ENCODE measurements around the gene DIAPH3. TPM values are rescaled to one million over a fixed set of nuclear protein-coding genes. Genes with fewer than 3 reads are reported as not detected.

DIAPH3 gene
- total and polyA plus RNA-seq, 4 donors: 0.35 to 6.7 (median 1.1) TPM

DNA sequence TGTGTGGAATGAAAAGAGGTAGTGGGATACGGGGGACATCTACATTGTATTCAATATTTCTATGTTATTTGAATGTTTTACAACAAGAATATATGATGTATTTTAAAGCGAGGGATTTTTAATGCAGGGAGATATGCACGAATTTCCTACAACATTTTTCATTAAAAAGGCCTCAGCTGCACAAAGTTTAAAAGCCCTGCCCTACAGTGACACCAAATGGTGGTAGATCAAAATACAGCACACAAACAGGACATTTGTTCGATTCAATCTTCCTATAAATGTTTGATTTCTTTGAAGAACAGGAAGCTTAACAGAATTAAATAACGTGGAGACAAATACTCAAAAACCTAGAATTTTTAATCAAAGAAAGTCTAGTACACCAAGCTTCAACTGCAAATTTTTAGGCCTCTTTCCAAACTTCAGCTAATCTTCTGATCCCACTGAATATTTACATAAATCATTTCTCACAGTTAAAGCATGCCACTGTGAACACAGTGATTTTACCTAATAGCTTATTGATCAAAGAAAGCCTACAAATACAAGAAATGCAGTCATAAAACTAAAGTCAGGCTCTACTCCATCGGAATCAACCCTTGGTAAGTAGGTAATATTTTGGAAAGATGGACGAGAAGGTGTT is 257.2 kb downstream of the DIAPH3 start:
- Histone ChIP-seq H3K36me3 (ENCODE audit: control insufficient read depth in 4 of 4, insufficient read depth in 4 of 4, low read length in 4 of 4) (no peaks in the 10 kb centered on the region), H3K4me1 (ENCODE audit: control insufficient read depth in 5 of 5, insufficient read depth in 5 of 5, low read length in 5 of 5) (no peaks in the 10 kb centered on the region), H3K27ac (ENCODE audit: low read depth in 1 of 2, low read length in 1 of 2) (no peak overlapping the region), H3K9me3 (ENCODE audit: control insufficient read depth in 4 of 4, insufficient read depth in 3 of 4, low read length in 3 of 4) (no peaks in the 10 kb centered on the region), H3K4me3 (no peak overlapping the region), H3K9ac (ENCODE audit: insufficient read depth in 1 of 2, low read length in 2 of 2) (no peak overlapping the region), H3K27me3 (ENCODE audit: control insufficient read depth in 3 of 3, insufficient read depth in 3 of 3, low read length in 2 of 3) (no peaks in the 10 kb centered on the region)
- TF ChIP-seq, protein P1, sequence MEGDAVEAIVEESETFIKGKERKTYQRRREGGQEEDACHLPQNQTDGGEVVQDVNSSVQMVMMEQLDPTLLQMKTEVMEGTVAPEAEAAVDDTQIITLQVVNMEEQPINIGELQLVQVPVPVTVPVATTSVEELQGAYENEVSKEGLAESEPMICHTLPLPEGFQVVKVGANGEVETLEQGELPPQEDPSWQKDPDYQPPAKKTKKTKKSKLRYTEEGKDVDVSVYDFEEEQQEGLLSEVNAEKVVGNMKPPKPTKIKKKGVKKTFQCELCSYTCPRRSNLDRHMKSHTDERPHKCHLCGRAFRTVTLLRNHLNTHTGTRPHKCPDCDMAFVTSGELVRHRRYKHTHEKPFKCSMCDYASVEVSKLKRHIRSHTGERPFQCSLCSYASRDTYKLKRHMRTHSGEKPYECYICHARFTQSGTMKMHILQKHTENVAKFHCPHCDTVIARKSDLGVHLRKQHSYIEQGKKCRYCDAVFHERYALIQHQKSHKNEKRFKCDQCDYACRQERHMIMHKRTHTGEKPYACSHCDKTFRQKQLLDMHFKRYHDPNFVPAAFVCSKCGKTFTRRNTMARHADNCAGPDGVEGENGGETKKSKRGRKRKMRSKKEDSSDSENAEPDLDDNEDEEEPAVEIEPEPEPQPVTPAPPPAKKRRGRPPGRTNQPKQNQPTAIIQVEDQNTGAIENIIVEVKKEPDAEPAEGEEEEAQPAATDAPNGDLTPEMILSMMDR (IDR thresholded peaks at IDR 0.05; ENCODE audit: control extremely low read depth, extremely low read depth): peak; percentile 6
- ATAC-seq (ENCODE audit: insufficient read depth, low FRiP score) (no peak), DNase-seq (peak in 2 of 3 donors; percentile 55 to 71)
- WGBS, 2 donors: 54 to 66% methylated on average over 7 of the region's 7 CpGs

DNA sequence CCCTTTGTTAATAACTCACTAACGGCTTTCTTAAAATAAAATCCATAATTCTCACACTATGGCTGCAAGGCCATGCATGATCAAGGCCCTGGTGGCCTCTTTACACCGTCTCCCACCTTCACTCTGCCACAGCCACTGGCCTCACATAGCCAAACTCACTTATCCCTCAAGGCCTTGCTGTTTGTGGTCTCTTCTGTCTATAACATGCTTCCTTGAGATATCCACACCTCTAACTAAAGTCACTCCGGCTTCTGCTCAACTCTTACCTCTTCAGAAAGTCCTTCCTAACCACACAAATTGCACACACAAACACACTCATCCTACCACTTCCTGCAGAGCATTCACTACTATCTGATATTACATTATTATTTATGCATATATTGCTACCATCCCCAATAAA is 262.5 kb downstream of the DIAPH3 start:
- ATAC-seq (ENCODE audit: insufficient read depth, low FRiP score) (no peak), DNase-seq (no peak)
- Histone ChIP-seq H3K27me3 (ENCODE audit: control insufficient read depth in 3 of 3, insufficient read depth in 3 of 3, low read length in 2 of 3) (no peaks in the 10 kb centered on the region), H3K9me3 (ENCODE audit: control insufficient read depth in 4 of 4, insufficient read depth in 3 of 4, low read length in 3 of 4) (no peaks in the 10 kb centered on the region), H3K4me1 (ENCODE audit: control insufficient read depth in 5 of 5, insufficient read depth in 5 of 5, low read length in 5 of 5) (no peaks in the 10 kb centered on the region), H3K4me3 (no peak overlapping the region), H3K36me3 (ENCODE audit: control insufficient read depth in 4 of 4, insufficient read depth in 4 of 4, low read length in 4 of 4) (no peaks in the 10 kb centered on the region), H3K27ac (ENCODE audit: low read depth in 1 of 2, low read length in 1 of 2) (no peak overlapping the region), H3K9ac (ENCODE audit: insufficient read depth in 1 of 2, low read length in 2 of 2) (no peak overlapping the region)
- 83% methylated on average over 3 of the region's 3 CpGs for WGBS, 2 donors
- TF ChIP-seq, protein P1 (IDR thresholded peaks at IDR 0.05; ENCODE audit: control extremely low read depth, extremely low read depth): no peak

DNA sequence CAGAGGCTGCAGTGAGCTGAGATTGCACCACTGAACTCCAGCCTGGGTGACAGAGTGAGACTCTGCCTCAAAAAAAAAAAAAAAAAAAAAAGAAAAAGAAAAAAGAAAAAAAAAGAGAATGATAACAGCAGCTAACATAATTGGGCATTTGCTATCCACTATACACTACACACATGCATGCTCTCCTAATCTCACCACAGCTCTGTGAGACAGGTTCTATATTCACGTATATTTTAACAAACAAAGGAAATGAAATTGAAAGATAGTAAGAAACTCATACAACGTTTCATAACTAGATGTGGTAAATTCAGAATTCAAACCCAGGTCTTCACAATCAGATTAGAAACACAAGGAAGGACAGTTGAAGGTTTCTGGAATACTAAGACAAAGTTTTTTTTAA is 265.7 kb downstream of the DIAPH3 start:
- no peak overlapping the region for H3K4me3 ChIP-seq
- ATAC-seq (ENCODE audit: insufficient read depth, low FRiP score): no peak
- TF ChIP-seq, protein P1 (IDR thresholded peaks at IDR 0.05; ENCODE audit: control extremely low read depth, extremely low read depth): no peak
- no peak overlapping the region for H3K27ac ChIP-seq (ENCODE audit: low read depth in 1 of 2, low read length in 1 of 2)
- H3K27me3 ChIP-seq (ENCODE audit: control insufficient read depth in 3 of 3, insufficient read depth in 3 of 3, low read length in 2 of 3): no peaks in the 10 kb centered on the region
- no peaks in the 10 kb centered on the region for H3K4me1 ChIP-seq (ENCODE audit: control insufficient read depth in 5 of 5, insufficient read depth in 5 of 5, low read length in 5 of 5)
- H3K9me3 ChIP-seq (ENCODE audit: control insufficient read depth in 4 of 4, insufficient read depth in 3 of 4, low read length in 3 of 4): no peaks in the 10 kb centered on the region
- WGBS, 2 donors: 66 to 71% methylated on average over 2 of the region's 2 CpGs
- no peak for DNase-seq
- no peak overlapping the region for H3K9ac ChIP-seq (ENCODE audit: insufficient read depth in 1 of 2, low read length in 2 of 2)
- H3K36me3 ChIP-seq (ENCODE audit: control insufficient read depth in 4 of 4, insufficient read depth in 4 of 4, low read length in 4 of 4): no peaks in the 10 kb centered on the region

DNA sequence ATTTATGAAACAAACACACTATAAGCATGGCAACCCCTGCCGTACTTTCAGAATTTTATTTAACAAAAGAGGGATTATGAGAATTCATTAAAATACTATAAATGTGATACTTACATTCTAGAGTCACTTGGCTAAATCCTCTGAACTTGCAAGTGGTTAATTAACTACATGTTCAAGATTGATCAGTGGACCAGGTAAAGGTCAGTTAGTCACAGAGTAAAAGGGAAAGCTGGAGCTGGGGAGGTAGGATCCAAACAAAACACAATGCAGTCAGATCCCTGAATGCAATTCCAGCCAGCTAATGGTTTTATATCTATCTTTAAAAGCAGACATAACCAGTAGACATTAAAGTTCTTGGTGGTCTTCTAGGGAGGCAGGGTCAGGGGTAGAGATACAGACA is 270.5 kb downstream of the DIAPH3 start:
- H3K27ac ChIP-seq (ENCODE audit: low read depth in 1 of 2, low read length in 1 of 2): no peak overlapping the region
- ATAC-seq (ENCODE audit: insufficient read depth, low FRiP score): no peak
- TF ChIP-seq, protein P1 (IDR thresholded peaks at IDR 0.05; ENCODE audit: control extremely low read depth, extremely low read depth): no peak
- no peaks in the 10 kb centered on the region for H3K9me3 ChIP-seq (ENCODE audit: control insufficient read depth in 4 of 4, insufficient read depth in 3 of 4, low read length in 3 of 4)
- H3K4me1 ChIP-seq (ENCODE audit: control insufficient read depth in 5 of 5, insufficient read depth in 5 of 5, low read length in 5 of 5): no peaks in the 10 kb centered on the region
- WGBS, 2 donors: 97 to 98% methylated on average over 1 of the region's 1 CpG
- H3K36me3 ChIP-seq (ENCODE audit: control insufficient read depth in 4 of 4, insufficient read depth in 4 of 4, low read length in 4 of 4): no peaks in the 10 kb centered on the region
- no peak overlapping the region for H3K4me3 ChIP-seq
- no peaks in the 10 kb centered on the region for H3K27me3 ChIP-seq (ENCODE audit: control insufficient read depth in 3 of 3, insufficient read depth in 3 of 3, low read length in 2 of 3)
- DNase-seq: no peak
- no peak overlapping the region for H3K9ac ChIP-seq (ENCODE audit: insufficient read depth in 1 of 2, low read length in 2 of 2)
